Psoas muscle (tissue), 8 donors: ENCODE data around the gene DSTYK. TPM values are rescaled to one million over a fixed set of nuclear protein-coding genes. Genes with fewer than 3 reads are reported as not detected.
"Not testable (repeated sequence)": the region's sequence is repeated elsewhere in the genome, so short reads cannot be mapped to it uniquely, and the experiment has no call there.

Experiments
- ATAC-seq, 4 donors: fragments of 200-7000 bp; cut with Tn5 transposase; one replicate each; pipeline ENCODE4 v1.9.1; 2020; ENCODE audit warnings: moderate library complexity in 3 of 4, mild to moderate bottlenecking in 2 of 4
- DNase-seq, 2 donors: peaks; one replicate each; pipeline ENCODE4 v3.0.0-alpha.2; 2020
- H3K27ac ChIP-seq: fragments of 200-600 bp; one replicate; pipeline ENCODE4 v1.8.0; 2022
- H3K27me3 ChIP-seq, 3 donors: fragments of 200-600 bp in 1 of 3; one replicate each; pipeline versions ENCODE4 v1.6.1 to v1.8.0; 2013 to 2022; ENCODE audit warnings: low read length in 2 of 3, mild to moderate bottlenecking in 2 of 3, moderate library complexity in 1 of 3; ENCODE audit not compliant: insufficient read depth in 3 of 3
- H3K36me3 ChIP-seq, 2 donors: fragments of 200-600 bp in 1 of 2; one replicate each; pipeline versions ENCODE4 v1.6.1 to v1.8.0; 2013 to 2022; ENCODE audit warnings: low read depth in 1 of 2, mild to moderate bottlenecking in 1 of 2, moderate library complexity in 1 of 2; ENCODE audit not compliant: insufficient read depth in 1 of 2
- H3K4me1 ChIP-seq: fragments of 200-600 bp; one replicate; pipeline ENCODE4 v1.8.0; 2022
- H3K4me3 ChIP-seq: fragments of 200-600 bp; one replicate; pipeline ENCODE4 v1.8.0; 2022; ENCODE audit warnings: mild to moderate bottlenecking
- H3K9me3 ChIP-seq: fragments of 200-600 bp; one replicate; pipeline ENCODE4 v1.8.0; 2022
- CTCF ChIP-seq: fragments of 200-600 bp; IDR thresholded peaks from one replicate; pipeline ENCODE4 v1.8.0; 2022; ENCODE audit warnings: antibody characterized with exemption
- WGBS, 3 donors: extraction: QIAGEN DNeasy Blood & Tissue Kit; methylation state at CpG; one replicate each; pipeline versions ENCODE4 v1.1.6 to v1.1.7; 2013; 5-methylcytosine and 5-hydroxymethylcytosine counted together
- intact Hi-C, 2 donors: fragments of 100-400 bp; cut with DNase I; formaldehyde crosslinking; loops; one replicate each; pipeline versions ENCODE4 v1.11.0 to v1.14.2; 2022
- polyA plus RNA-seq, 3 donors: library from polyadenylated mRNA; stranded (reverse); fragments of 200-250 nt; gene quantifications; one replicate each; pipeline ENCODE4 v1.2.3, GENCODE V29; 2013
- total RNA-seq, 4 donors: library from RNA; stranded (reverse); fragmentation: NEBNext Ultra II Directional in 2 of 4; extraction: Animal tissue kit (Norgen Biotek cat#: 25700) in 2 of 4; gene quantifications; one replicate each; pipeline versions ENCODE4 v1.2.1 to v1.2.4, GENCODE V29; 2021 to 2023
- donor health status: healthy with polysubstance abuse.
- donor health status: DM: no; HTN: no; CAD: no; lungs with moderate emphysema.
- donor health status: Bipolar disorder and iron deficiency.
- donor health status: healthy.
- donor health status: DM: yes; HTN: yes; CAD: no.
- donor health status: DM: no; HTN: no; CAD: no.
- donor health status: DM: no; HTN: no; CAD: no.
- donor health status: DM: yes; HTN: yes; CAD: no.

DSTYK gene
- total and polyA plus RNA-seq, 7 donors: 2.3 to 22.6 (median 13.6) TPM

- DNase-seq: no peak
These were observed 27.7 kb downstream of the DSTYK start for GRCh38 chr1:205183676-205184335.

GRCh38 chr1:205182930-205183329, 28.6 kb downstream of the DSTYK start:
- ATAC-seq: peak in 3 of 4 donors; percentile 19 to 38 (median 29)
- peaks cover 3 to 31% of the 10 kb centered on the region in 2 donors for H3K36me3 ChIP-seq
- 85 to 97% (median 88%) methylated on average over 2 of the region's 2 CpGs for WGBS, 3 donors
- no peak for TF ChIP-seq CTCF
- no peaks in the 10 kb centered on the region for H3K27me3 ChIP-seq
- peaks cover 46% of the 10 kb centered on the region for H3K4me1 ChIP-seq
- H3K4me3 ChIP-seq: no peak overlapping the region
- peak overlapping the region; percentile 79 for H3K27ac ChIP-seq
- intact Hi-C loops: no loop called here
- no peak for DNase-seq
- H3K9me3 ChIP-seq: no peaks in the 10 kb centered on the region

More at GRCh38 chr1:205183676-205184335, 27.7 kb downstream of the DSTYK start:
- Histone ChIP-seq H3K4me1 (peaks cover 46% of the 10 kb centered on the region), H3K9me3 (no peaks in the 10 kb centered on the region), H3K4me3 (no peak overlapping the region), H3K27ac (peak overlapping the region; percentile 79), H3K36me3 (peaks cover 3 to 31% of the 10 kb centered on the region in 2 donors), H3K27me3 (no peaks in the 10 kb centered on the region)
- WGBS, 3 donors: 27 to 41% (median 32%) methylated on average over 4 of the region's 4 CpGs
- ATAC-seq: peak; percentile 73 to 88 (median 76)
- TF ChIP-seq CTCF: no peak
- intact Hi-C loops: no loop called here

GRCh38 chr1:205180331-205180730, 31.2 kb downstream of the DSTYK start:
- DNase-seq, H3K4me3 ChIP-seq, H3K9me3 ChIP-seq, H3K36me3 ChIP-seq, ATAC-seq, intact Hi-C loops, H3K27me3 ChIP-seq, H3K27ac ChIP-seq: not testable (repeated sequence)
- WGBS, 3 donors: 84 to 95% (median 92%) methylated on average over 6 to 7 of the region's 7 CpGs
- peaks cover 54% of the 10 kb centered on the region for H3K4me1 ChIP-seq

- no peak for DNase-seq
- no peaks in the 10 kb centered on the region for H3K27me3 ChIP-seq
- H3K27ac ChIP-seq: no peak overlapping the region
- no peak overlapping the region for H3K4me3 ChIP-seq
- H3K4me1 ChIP-seq: peaks cover 59% of the 10 kb centered on the region
- peaks cover 0 to 4% of the 10 kb centered on the region in 2 donors for H3K36me3 ChIP-seq
- no peak for TF ChIP-seq CTCF
- ATAC-seq: no peak
- WGBS, 3 donors: 89 to 94% (median 94%) methylated on average over 2 of the region's 2 CpGs
- intact Hi-C loops: loop anchor here in 1 of 2 donors (5.0 kb wide), 1 partner anchor 77 kb away; no protein-coding TSS in a partner anchor
- no peaks in the 10 kb centered on the region for H3K9me3 ChIP-seq
These were observed 31.7 kb downstream of the DSTYK start for GRCh38 chr1:205179842-205180241.

- H3K4me3 ChIP-seq: no peak overlapping the region
- ATAC-seq (peak; percentile 77 to 84 (median 81)), DNase-seq (no peak)
- WGBS, 3 donors: 82 to 97% (median 84%) methylated on average over 4 of the region's 4 CpGs
- H3K27me3 ChIP-seq: no peaks in the 10 kb centered on the region
- peak overlapping the region; percentile 87 for H3K27ac ChIP-seq
- H3K36me3 ChIP-seq: peaks cover 6 to 18% of the 10 kb centered on the region in 2 donors
- TF ChIP-seq CTCF: no peak
- intact Hi-C loops: no loop called here
- no peaks in the 10 kb centered on the region for H3K9me3 ChIP-seq
- peaks cover 69% of the 10 kb centered on the region for H3K4me1 ChIP-seq
These were observed 38.7 kb downstream of the DSTYK start for GRCh38 chr1:205172729-205173366.
